ENCODE measurements around the gene TRIM44.

GRCh38 chr11:35811783-35812182, 149.2 kb downstream of the TRIM44 start:
- no peak for TF ChIP-seq CTCF (IDR thresholded peaks at IDR 0.05; ENCODE audit: insufficient read depth, low read length, poor library complexity, severe bottlenecking)
- TF ChIP-seq EZH2phosphoT487 (conservative IDR thresholded peaks at IDR 0.05; ENCODE audit: low read length) = no peak

All from SU-DHL-6 (cell line).